MCF 10A (cell line): ENCODE data around the gene TXLNB. TPM values are rescaled to one million over a fixed set of nuclear protein-coding genes. Genes with fewer than 3 reads are reported as not detected.

Source experiments
- BruUV-seq: library from RNA; stranded (reverse); fragments of 400-500 nt; replicated peaks from 2 replicates; lab custom pipeline; 2021; lab: Mats Ljungman, UMichigan
- CTCF ChIA-PET: fragments of 300-600 bp; sonication (Branson Sonifier 250); formaldehyde crosslinking; extraction: SDS; loops from one replicate; lab custom pipeline; 2021; ENCODE audit warnings: antibody characterized with exemption, inconsistent platforms; lab: Yijun Ruan, JAX
- POLR2A ChIA-PET: fragments of 300-600, 350-650 bp; sonication (Branson Sonifier 250); formaldehyde crosslinking; extraction: SDS; loops from one replicate; lab custom pipeline; 2020; ENCODE audit warnings: antibody characterized with exemption, inconsistent platforms; lab: Yijun Ruan, JAX
- DNase-seq: peaks from one replicate; pipeline ENCODE4 v3.0.0-alpha.2; 2018; ENCODE audit not compliant: unreplicated experiment
- H3K27ac Mint-ChIP-seq: one replicate; pipeline ENCODE4 v1.8.0; 2022; ENCODE audit warnings: mild to moderate bottlenecking, low read depth, mixed read lengths; ENCODE audit not compliant: unreplicated experiment
- H3K27me3 Mint-ChIP-seq: one replicate; pipeline ENCODE4 v1.8.0; 2022; ENCODE audit warnings: mixed read lengths; ENCODE audit not compliant: insufficient read depth, unreplicated experiment
- H3K36me3 Mint-ChIP-seq: one replicate; pipeline ENCODE4 v1.8.0; 2022; ENCODE audit warnings: mild to moderate bottlenecking, moderate library complexity, mixed read lengths; ENCODE audit not compliant: insufficient read depth, unreplicated experiment
- H3K4me1 Mint-ChIP-seq: one replicate; pipeline ENCODE4 v1.8.0; 2022; ENCODE audit warnings: mixed read lengths; ENCODE audit not compliant: insufficient read depth, unreplicated experiment
- H3K4me3 Mint-ChIP-seq: one replicate; pipeline ENCODE4 v1.8.0; 2022; ENCODE audit warnings: mild to moderate bottlenecking, moderate library complexity, mixed read lengths; ENCODE audit not compliant: unreplicated experiment
- H3K9me3 Mint-ChIP-seq: one replicate; pipeline ENCODE4 v1.8.0; 2022; ENCODE audit warnings: mixed read lengths; ENCODE audit not compliant: unreplicated experiment
- intact Hi-C: fragments of 100-400 bp; cut with micrococcal nuclease; formaldehyde crosslinking; loops from 2 replicates; pipeline ENCODE4 v1.14.1; 2022
- total RNA-seq: library from RNA; stranded (reverse); gene quantifications from 2 replicates; pipeline ENCODE4 v1.2.3, GENCODE V29; 2022
- TF ChIP-seq, protein P1 (sequence below): fragments of 200-600 bp; IDR thresholded peaks from one replicate; pipeline ENCODE4 v1.8.0; 2022; ENCODE audit warnings: antibody characterized with exemption, mild to moderate bottlenecking; ENCODE audit not compliant: unreplicated experiment

Gene TXLNB
- total RNA-seq, 1 experiment from 2014 or later = not detected

GRCh38 chr6:139330826-139331500, 39.2 kb upstream of the TXLNB start:
- no TSS peak for BruUV-seq
- Mint-ChIP-seq H3K27ac (no peak overlapping the region), H3K4me3 (no peak overlapping the region), H3K36me3 (no peaks in the 10 kb centered on the region), H3K27me3 (no peaks in the 10 kb centered on the region), H3K4me1 (peaks cover 13% of the 10 kb centered on the region), H3K9me3 (peaks cover 7% of the 10 kb centered on the region)
- no peak for DNase-seq
- intact Hi-C loops = no loop called here
- ChIA-PET CTCF (interaction anchor here (0.6 kb wide), 1 partner anchor 192 kb away, joined by 3 read pairs; no protein-coding TSS in a partner anchor), POLR2A (no interaction called here)
- TF ChIP-seq, protein P1, sequence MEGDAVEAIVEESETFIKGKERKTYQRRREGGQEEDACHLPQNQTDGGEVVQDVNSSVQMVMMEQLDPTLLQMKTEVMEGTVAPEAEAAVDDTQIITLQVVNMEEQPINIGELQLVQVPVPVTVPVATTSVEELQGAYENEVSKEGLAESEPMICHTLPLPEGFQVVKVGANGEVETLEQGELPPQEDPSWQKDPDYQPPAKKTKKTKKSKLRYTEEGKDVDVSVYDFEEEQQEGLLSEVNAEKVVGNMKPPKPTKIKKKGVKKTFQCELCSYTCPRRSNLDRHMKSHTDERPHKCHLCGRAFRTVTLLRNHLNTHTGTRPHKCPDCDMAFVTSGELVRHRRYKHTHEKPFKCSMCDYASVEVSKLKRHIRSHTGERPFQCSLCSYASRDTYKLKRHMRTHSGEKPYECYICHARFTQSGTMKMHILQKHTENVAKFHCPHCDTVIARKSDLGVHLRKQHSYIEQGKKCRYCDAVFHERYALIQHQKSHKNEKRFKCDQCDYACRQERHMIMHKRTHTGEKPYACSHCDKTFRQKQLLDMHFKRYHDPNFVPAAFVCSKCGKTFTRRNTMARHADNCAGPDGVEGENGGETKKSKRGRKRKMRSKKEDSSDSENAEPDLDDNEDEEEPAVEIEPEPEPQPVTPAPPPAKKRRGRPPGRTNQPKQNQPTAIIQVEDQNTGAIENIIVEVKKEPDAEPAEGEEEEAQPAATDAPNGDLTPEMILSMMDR = no peak

- CTCF ChIA-PET = no interaction called here
- intact Hi-C loops = no loop called here
Observed at GRCh38 chr6:139330306-139330705, 38.5 kb upstream of the TXLNB start.

DNA sequence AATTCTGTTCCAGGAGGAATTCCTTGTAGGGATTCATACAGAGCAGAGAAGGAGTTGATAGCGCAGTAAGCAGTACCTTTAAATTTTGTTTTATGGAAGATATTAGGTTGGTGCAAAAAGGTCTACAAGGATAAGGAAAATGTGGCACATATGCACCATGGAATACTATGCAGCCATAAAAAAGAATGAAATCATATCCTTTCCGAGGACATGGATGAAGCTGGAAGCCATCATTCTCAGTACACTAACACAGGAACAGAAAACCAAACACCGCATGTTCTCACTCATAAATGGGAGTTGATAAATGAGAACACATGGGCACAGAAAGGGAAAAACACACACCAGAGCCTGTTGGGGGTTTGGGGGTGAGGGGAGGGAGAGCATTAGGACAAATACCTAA, 37.4 kb upstream of the TXLNB start:
- Mint-ChIP-seq H3K27ac (no peak overlapping the region), H3K4me3 (no peak overlapping the region), H3K36me3 (no peaks in the 10 kb centered on the region), H3K9me3 (peaks cover 7% of the 10 kb centered on the region), H3K27me3 (no peaks in the 10 kb centered on the region), H3K4me1 (peaks cover 4% of the 10 kb centered on the region)
- DNase-seq = no peak
- BruUV-seq = no TSS peak
- ChIA-PET POLR2A (interaction anchor here (0.7 kb wide), 1 partner anchor 13 kb away, joined by 3 read pairs; no protein-coding TSS in a partner anchor), CTCF (interaction anchor here (0.6 kb wide), 1 partner anchor 505 kb away, joined by 6 read pairs; no protein-coding TSS in a partner anchor)
- intact Hi-C loops = no loop called here
- TF ChIP-seq, protein P1 = no peak

More at GRCh38 chr6:139330306-139330705, 38.5 kb upstream of the TXLNB start:
- H3K36me3 Mint-ChIP-seq = no peaks in the 10 kb centered on the region
- TF ChIP-seq, protein P1 = no peak
- no peaks in the 10 kb centered on the region for H3K27me3 Mint-ChIP-seq
- BruUV-seq = no TSS peak
- no peak overlapping the region for H3K4me3 Mint-ChIP-seq
- no peak for DNase-seq
- H3K9me3 Mint-ChIP-seq = peaks cover 7% of the 10 kb centered on the region
- POLR2A ChIA-PET = no interaction called here
- peaks cover 11% of the 10 kb centered on the region for H3K4me1 Mint-ChIP-seq
- H3K27ac Mint-ChIP-seq = no peak overlapping the region

GRCh38 chr6:139327038-139327437, 35.2 kb upstream of the TXLNB start:
- DNase-seq = no peak
- TF ChIP-seq, protein P1 = no peak
- CTCF ChIA-PET = no interaction called here
- intact Hi-C loops = no loop called here
- Mint-ChIP-seq H3K27ac (no peak overlapping the region), H3K4me1 (peaks cover 4% of the 10 kb centered on the region), H3K4me3 (no peak overlapping the region), H3K27me3 (no peaks in the 10 kb centered on the region), H3K36me3 (no peaks in the 10 kb centered on the region), H3K9me3 (peaks cover 7% of the 10 kb centered on the region)
- no TSS peak for BruUV-seq
- POLR2A ChIA-PET = no interaction called here
